ENCODE results near the gene LACTB. TPM values are rescaled to one million over a fixed set of nuclear protein-coding genes. Genes with fewer than 3 reads are reported as not detected.
A peak's percentile ranks its signal among the peaks of the same experiment; 100 is the strongest.

Gene LACTB
- total and polyA plus RNA-seq, 2 of the 4 experiments (the other 2 are of a cell fraction) = 12.9 to 32.7 TPM

- Histone ChIP-seq H3K79me1 (ENCODE audit: low read depth in 1 of 2, low read length in 2 of 2) (peaks cover 0 to 4% of the 10 kb centered on the region in 2 experiments; a peak in 2 of 4 replicates), H2AFZ (replicated peaks; ENCODE audit: low read length, poor library complexity) (peak overlapping the region; percentile 45), H3K14ac (replicated peaks; ENCODE audit: low read depth, low read length) (peak overlapping the region; percentile 53; the same call in 1 of the 2 replicates), H3K27me3 (ENCODE audit: control insufficient read depth, insufficient read depth, low read length) (no peaks in the 10 kb centered on the region), H3K23ac (ENCODE audit: low read depth, low read length) (peak overlapping the region; percentile 59), H3K27ac (ENCODE audit: insufficient read depth, low read length) (peak overlapping the region; percentile 4), H3K36me3 (ENCODE audit: control insufficient read depth, insufficient read depth, low read length) (no peaks in the 10 kb centered on the region), H3K4me3 (ENCODE audit: insufficient read depth, low read depth, low read length) (no peak overlapping the region), H3K4me1 (ENCODE audit: control insufficient read depth, insufficient read depth, low read length) (peaks cover 12% of the 10 kb centered on the region), H3K9me1 (ENCODE audit: insufficient read depth, low read length) (peaks cover 8% of the 10 kb centered on the region), H2BK5ac (ENCODE audit: low read depth, low read length, poor library complexity, severe bottlenecking) (peak overlapping the region; percentile 98), H4K20me1 (ENCODE audit: insufficient read depth, low read length) (no peaks in the 10 kb centered on the region), H3K18ac (ENCODE audit: low read depth, low read length) (peak overlapping the region; percentile 58; the same call in 1 of the 2 replicates), H2AK9ac (replicated peaks; ENCODE audit: low read depth, low read length, poor library complexity) (peak overlapping the region; percentile 51), H2BK15ac (ENCODE audit: low read depth, low read length) (peak overlapping the region; percentile 5; the same call in 2 of the 3 replicates), H3K4me2 (ENCODE audit: low read depth, low read length) (peak overlapping the region; percentile 38; the same call in 1 of the 2 replicates), H2AK5ac (ENCODE audit: low read depth, low read length) (peak overlapping the region; percentile 89), H3K4ac (ENCODE audit: low read depth, low read length) (peak overlapping the region; percentile 69), H2BK20ac (ENCODE audit: low read depth, low read length) (peak overlapping the region; percentile 82), H4K5ac (ENCODE audit: low read depth, low read length) (peak overlapping the region; percentile 34; the same call in 1 of the 2 replicates), H3K9ac (ENCODE audit: low read depth, low read length) (no peak overlapping the region; the same call in 1 of the 2 replicates), H4K8ac (ENCODE audit: low read depth in 2 of 2, low read length in 2 of 2) (peak overlapping the region in 1 of 2 experiments; percentile 83; a peak in 2 of 4 replicates), H2BK120ac (ENCODE audit: low read depth, low read length) (peak overlapping the region; percentile 97), H3K9me3 (ENCODE audit: control insufficient read depth, insufficient read depth, low read length) (no peaks in the 10 kb centered on the region), H4K91ac (ENCODE audit: insufficient read depth, low read depth, low read length) (peak overlapping the region; percentile 72), H3K56ac (ENCODE audit: extremely low read depth, insufficient read depth, low read length) (peak overlapping the region; percentile 15)
- ATAC-seq (ENCODE audit: low read depth) (peak; percentile 59), DNase-seq (peak; percentile 80)
- TF ChIP-seq CEBPB (IDR thresholded peaks at IDR 0.05; ENCODE audit: low read depth, low read length) (peak; percentile 38; the same call in 1 of the 2 replicates), POLR2A (IDR thresholded peaks at IDR 0.05; ENCODE audit: low read depth, low read length) (peak; percentile 40; the same call in 1 of the 2 replicates), SMC3 (IDR thresholded peaks at IDR 0.05; ENCODE audit: low read depth, low read length) (peak; percentile 92), MXI1 (IDR thresholded peaks at IDR 0.05; ENCODE audit: borderline replicate concordance, low read depth, low read length) (no peak), RAD21 (IDR thresholded peaks at IDR 0.05; ENCODE audit: low read length) (peak; percentile 95), BHLHE40 (IDR thresholded peaks at IDR 0.05; ENCODE audit: low read depth, low read length) (no peak), RCOR1 (IDR thresholded peaks at IDR 0.05; ENCODE audit: insufficient replicate concordance, low read length) (no peak), RFX5 (IDR thresholded peaks at IDR 0.05; ENCODE audit: low read depth, low read length) (no peak), CTCF (conservative IDR thresholded peaks at IDR 0.05; ENCODE audit: low read depth, low read length) (peak; percentile 82), FOS (IDR thresholded peaks at IDR 0.05; ENCODE audit: low read depth, low read length) (no peak), NFE2L2 (IDR thresholded peaks at IDR 0.05; ENCODE audit: low read depth, low read length) (no peak), MAFK (IDR thresholded peaks at IDR 0.05; ENCODE audit: low read depth, low read length) (no peak), CHD1 (IDR thresholded peaks at IDR 0.05; ENCODE audit: low read depth, low read length) (no peak)
- no TSS peak for BruUV-seq (replicated peaks)
- ChIA-PET POLR2A (ENCODE audit: unreplicated experiment) (interaction anchor here (0.9 to 1.6 kb wide), 2 partner anchors 46 to 51 kb away, joined by 3 to 6 read pairs; partner anchors contain the start of gene TPM1), CTCF (interaction anchor here (0.6 to 2.1 kb wide), 9 partner anchors 10 to 311 kb away, joined by 3 to 16 read pairs (median 4); no protein-coding TSS in a partner anchor)
- WGBS, 2 experiments (ENCODE audit: extremely low coverage in 2 of 2, insufficient read length in 1 of 2) = no CpG with 5 or more reads among the region's 6 CpGs
- intact Hi-C loops (cut with micrococcal nuclease) = loop anchor here (1.0 to 10.0 kb wide), 6 partner anchors 23 to 311 kb away; partner anchors contain the start of gene RPS27L
- dilution Hi-C loops (cut with HindIII; ENCODE audit: low sequenced_read_pairs, unreplicated experiment) = no loop called here
- in situ Hi-C loops (cut with MboI; ENCODE audit: low sequenced_read_pairs) = no loop called here
Measured at GRCh38 chr15:63093486-63094205, 28.0 kb upstream of the LACTB start.

Data from IMR-90 (cell line).